Mesenchymal stem cell (in vitro differentiated cells and primary cell): Measurements from ENCODE around the gene NID1.
"Not testable (repeated sequence)": the region's sequence is repeated elsewhere in the genome, so short reads cannot be mapped to it uniquely, and the experiment has no call there.

Experiments used
- DNase-seq: peaks from one replicate; pipeline ENCODE4 v3.0.0-alpha.2; 2013
- H2AFZ ChIP-seq: one replicate; pipeline ENCODE4 v1.6.1; 2013; ENCODE audit warnings: low read depth, mild to moderate bottlenecking, control low read depth, inconsistent platforms, low read length, moderate library complexity
- H2AK5ac ChIP-seq: 2 replicates; pipeline ENCODE4 v1.6.1; 2013; ENCODE audit warnings: low read length, moderate library complexity, mild to moderate bottlenecking, inconsistent platforms; ENCODE audit not compliant: severe bottlenecking
- H2BK120ac ChIP-seq: one replicate; pipeline ENCODE4 v1.6.1; 2013; ENCODE audit warnings: low read depth, mild to moderate bottlenecking, inconsistent platforms, low read length, moderate library complexity
- H2BK12ac ChIP-seq, 2 experiments: one replicate each; pipeline ENCODE4 v1.6.1; 2013; ENCODE audit warnings: inconsistent platforms in 2 of 2, low read length in 2 of 2, mild to moderate bottlenecking in 2 of 2, moderate library complexity in 2 of 2, control low read depth in 1 of 2
- H2BK15ac ChIP-seq: one replicate; pipeline ENCODE4 v1.6.1; 2013; ENCODE audit warnings: mild to moderate bottlenecking, low read depth, inconsistent platforms; ENCODE audit not compliant: poor library complexity, severe bottlenecking
- H2BK5ac ChIP-seq: 2 replicates; pipeline ENCODE4 v1.6.1; 2013; ENCODE audit warnings: low read depth, mild to moderate bottlenecking, low read length, control low read depth, inconsistent platforms; ENCODE audit not compliant: poor library complexity, severe bottlenecking
- H3K14ac ChIP-seq, 2 experiments: one replicate each; pipeline ENCODE4 v1.6.1; 2013; ENCODE audit warnings: inconsistent platforms in 2 of 2, low read length in 2 of 2, control low read depth in 1 of 2, mild to moderate bottlenecking in 1 of 2, moderate library complexity in 1 of 2
- H3K18ac ChIP-seq, 2 experiments: one replicate each; pipeline ENCODE4 v1.6.1; 2013; ENCODE audit warnings: inconsistent platforms in 2 of 2, low read length in 2 of 2, control low read depth in 1 of 2, low read depth in 1 of 2, mild to moderate bottlenecking in 1 of 2
- H3K23ac ChIP-seq, 2 experiments: one replicate each; pipeline ENCODE4 v1.6.1; 2013; ENCODE audit warnings: inconsistent platforms in 2 of 2, low read length in 2 of 2, mild to moderate bottlenecking in 2 of 2, moderate library complexity in 2 of 2, control low read depth in 1 of 2
- H3K27ac ChIP-seq: 2 replicates; pipeline ENCODE4 v1.5.1; 2013; ENCODE audit warnings: mild to moderate bottlenecking, moderate library complexity, low read length, control low read depth, inconsistent platforms; ENCODE audit not compliant: poor library complexity, severe bottlenecking
- H3K27me3 ChIP-seq, 2 experiments: 2 replicates each; pipeline versions ENCODE4 v1.6.1 to v1.7.0; 2013; ENCODE audit warnings: low read length in 2 of 2, mild to moderate bottlenecking in 2 of 2, moderate library complexity in 2 of 2, control low read depth in 1 of 2, inconsistent platforms in 1 of 2; ENCODE audit not compliant: control insufficient read depth in 1 of 2, insufficient read depth in 1 of 2
- H3K36me3 ChIP-seq, 2 experiments: 2 replicates each; pipeline versions ENCODE4 v1.6.1 to v1.7.0; 2013; ENCODE audit warnings: low read length in 2 of 2, control low read depth in 1 of 2, inconsistent platforms in 1 of 2, low read depth in 1 of 2, mild to moderate bottlenecking in 1 of 2; ENCODE audit not compliant: insufficient read depth in 2 of 2, control insufficient read depth in 1 of 2
- H3K4ac ChIP-seq, 2 experiments: one replicate each; pipeline ENCODE4 v1.6.1; 2013; ENCODE audit warnings: inconsistent platforms in 2 of 2, low read length in 2 of 2, mild to moderate bottlenecking in 2 of 2, moderate library complexity in 2 of 2, control low read depth in 1 of 2, low read depth in 1 of 2
- H3K4me1 ChIP-seq: 2 replicates; pipeline ENCODE4 v1.6.1; 2013; ENCODE audit warnings: low read depth, low read length, control low read depth; ENCODE audit not compliant: control insufficient read depth, insufficient read depth
- H3K4me2 ChIP-seq: 2 replicates; pipeline ENCODE4 v1.6.1; 2013; ENCODE audit warnings: low read length, mild to moderate bottlenecking, inconsistent platforms; ENCODE audit not compliant: poor library complexity, severe bottlenecking
- H3K4me3 ChIP-seq, 2 experiments: 2 replicates each; pipeline versions ENCODE4 v1.5.1 to v1.7.0; 2013; ENCODE audit warnings: low read length in 2 of 2, mild to moderate bottlenecking in 2 of 2, control low read depth in 1 of 2, low read depth in 1 of 2; ENCODE audit not compliant: insufficient read depth in 1 of 2
- H3K79me1 ChIP-seq: replicated peaks from 2 replicates; pipeline ENCODE4 v1.6.1; 2013; ENCODE audit warnings: mild to moderate bottlenecking, control low read depth, low read length, inconsistent platforms; ENCODE audit not compliant: poor library complexity, severe bottlenecking
- H3K9ac ChIP-seq: 2 replicates; pipeline ENCODE4 v1.7.0; 2013; ENCODE audit warnings: mild to moderate bottlenecking, low read length, moderate library complexity
- H3K9me3 ChIP-seq: 2 replicates; pipeline ENCODE4 v1.7.0; 2013; ENCODE audit warnings: mild to moderate bottlenecking, low read length; ENCODE audit not compliant: control insufficient read depth
- H4K8ac ChIP-seq: one replicate; pipeline ENCODE4 v1.6.1; 2013; ENCODE audit warnings: inconsistent platforms, mild to moderate bottlenecking, low read length, moderate library complexity
- H4K91ac ChIP-seq: one replicate; pipeline ENCODE4 v1.6.1; 2013; ENCODE audit warnings: mild to moderate bottlenecking, low read length, inconsistent platforms
- WGBS: methylation state at CpG from one replicate; pipeline ENCODE4 v1.1.7; 2013; ENCODE audit warnings: mixed read lengths; 5-methylcytosine and 5-hydroxymethylcytosine counted together

Gene NID1

GRCh38 chr1:236096660-236097482, 32.0 kb upstream of the NID1 start:
- H3K4ac ChIP-seq, H3K18ac ChIP-seq, H2BK15ac ChIP-seq, H3K36me3 ChIP-seq, H2AK5ac ChIP-seq, H3K4me2 ChIP-seq, H2BK5ac ChIP-seq, H3K4me1 ChIP-seq, H4K91ac ChIP-seq, H3K14ac ChIP-seq, H3K79me1 ChIP-seq, H2BK120ac ChIP-seq, H4K8ac ChIP-seq, H2AFZ ChIP-seq, H3K27ac ChIP-seq, H3K9ac ChIP-seq: not testable (repeated sequence)
- Histone ChIP-seq H3K9me3 (peaks cover 13% of the 10 kb centered on the region), H2BK12ac (peak overlapping the region in 1 of 2 experiments; percentile 2), H3K23ac (peak overlapping the region in 1 of 2 experiments; percentile 1), H3K4me3 (peak overlapping the region in 1 of 2 experiments; percentile 12), H3K27me3 (peaks cover 9 to 21% of the 10 kb centered on the region in 2 experiments)
- DNase-seq = peak; percentile 91
- 62% methylated on average over 12 of the region's 15 CpGs for WGBS

- Histone ChIP-seq H2BK15ac (peak overlapping the region; percentile 4), H3K79me1 (no peaks in the 10 kb centered on the region), H3K9me3 (peaks cover 13% of the 10 kb centered on the region), H3K4me1 (no peaks in the 10 kb centered on the region), H2BK5ac (no peak overlapping the region), H3K4ac (no peak overlapping the region), H3K27me3 (peaks cover 9 to 13% of the 10 kb centered on the region in 2 experiments), H3K4me2 (no peak overlapping the region), H2AFZ (no peak overlapping the region), H2BK120ac (peak overlapping the region; percentile 64), H3K9ac (no peak overlapping the region), H2BK12ac (no peak overlapping the region), H3K14ac (peak overlapping the region in 1 of 2 experiments; percentile 27), H3K36me3 (no peaks in the 10 kb centered on the region), H3K18ac (peak overlapping the region; percentile 37 to 56), H4K8ac (no peak overlapping the region), H2AK5ac (no peak overlapping the region), H3K27ac (no peak overlapping the region), H4K91ac (no peak overlapping the region), H3K4me3 (no peak overlapping the region), H3K23ac (no peak overlapping the region)
- DNase-seq = peak; percentile 34
- 80% methylated on average over 1 of the region's 3 CpGs for WGBS
Observed at GRCh38 chr1:236095705-236096520, 31.0 kb upstream of the NID1 start.

DNA sequence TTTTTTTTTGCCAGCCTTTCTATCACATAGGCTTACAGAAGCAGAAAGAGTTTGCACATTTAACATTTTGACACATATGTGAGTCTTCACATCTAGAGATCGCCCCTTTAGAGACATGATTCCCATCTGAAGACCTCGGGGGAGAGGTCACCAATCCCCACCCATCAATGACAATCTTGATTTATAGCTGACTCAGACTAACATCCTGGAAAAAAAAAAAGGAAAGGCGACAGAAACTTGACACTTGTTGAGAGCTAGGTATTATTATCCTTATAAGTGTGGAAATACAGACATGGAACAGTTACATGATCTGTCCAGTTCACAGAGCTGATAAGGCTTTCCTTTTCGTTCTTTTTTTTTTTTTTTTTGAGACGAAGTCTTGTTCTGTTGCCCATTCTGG, 28.0 kb upstream of the NID1 start:
- no peak overlapping the region for H3K4me3 ChIP-seq
- H2BK120ac ChIP-seq = no peak overlapping the region
- no peak overlapping the region for H4K8ac ChIP-seq
- WGBS = 65% methylated on average over 5 of the region's 5 CpGs
- H3K27ac ChIP-seq = no peak overlapping the region
- H3K27me3 ChIP-seq = no peaks in the 10 kb centered on the region
- H2BK15ac ChIP-seq = no peak overlapping the region
- no peak overlapping the region for H2BK12ac ChIP-seq
- H3K9me3 ChIP-seq = peaks cover 13% of the 10 kb centered on the region
- H3K4me1 ChIP-seq = no peaks in the 10 kb centered on the region
- no peak overlapping the region for H3K9ac ChIP-seq
- H3K23ac ChIP-seq = no peak overlapping the region
- no peak overlapping the region for H3K4ac ChIP-seq
- no peak overlapping the region for H2BK5ac ChIP-seq
- H3K14ac ChIP-seq = no peak overlapping the region
- no peak overlapping the region for H3K18ac ChIP-seq
- H2AK5ac ChIP-seq = no peak overlapping the region
- no peaks in the 10 kb centered on the region for H3K36me3 ChIP-seq
- H3K79me1 ChIP-seq = no peaks in the 10 kb centered on the region
- no peak for DNase-seq
- no peak overlapping the region for H3K4me2 ChIP-seq
- no peak overlapping the region for H4K91ac ChIP-seq
- no peak overlapping the region for H2AFZ ChIP-seq

DNA sequence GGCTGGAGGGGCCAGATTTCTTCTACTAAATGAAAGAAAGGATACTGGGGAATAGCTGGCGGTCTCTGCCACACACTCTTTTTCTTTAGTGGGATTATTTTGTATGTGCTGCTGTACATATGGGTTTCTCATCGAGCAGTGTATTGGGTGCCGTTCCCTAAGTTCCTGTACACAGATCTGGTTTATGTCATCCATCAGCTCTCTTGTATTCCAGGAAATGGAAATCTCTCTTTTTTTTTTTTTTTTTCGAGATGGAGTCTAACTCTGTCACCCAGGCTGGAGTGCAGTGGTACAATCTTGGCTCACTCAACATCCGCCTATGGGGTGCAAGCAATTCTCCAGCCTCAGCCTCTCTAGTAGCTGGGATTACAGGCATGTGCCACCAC, 27.0 kb upstream of the NID1 start:
- Histone ChIP-seq H2BK5ac (no peak overlapping the region), H3K27me3 (no peaks in the 10 kb centered on the region), H3K18ac (peak overlapping the region; percentile 65 to 93), H3K14ac (no peak overlapping the region), H3K36me3 (no peaks in the 10 kb centered on the region), H3K9me3 (peaks cover 9% of the 10 kb centered on the region), H3K23ac (no peak overlapping the region), H4K8ac (peak overlapping the region; percentile 62), H3K4me2 (no peak overlapping the region), H2BK15ac (no peak overlapping the region), H2BK12ac (peak overlapping the region; percentile 29 to 92), H3K4me1 (no peaks in the 10 kb centered on the region), H2AK5ac (no peak overlapping the region), H4K91ac (peak overlapping the region; percentile 57), H2AFZ (no peak overlapping the region), H3K79me1 (no peaks in the 10 kb centered on the region), H3K27ac (no peak overlapping the region), H2BK120ac (peak overlapping the region; percentile 89), H3K9ac (no peak overlapping the region), H3K4me3 (no peak overlapping the region), H3K4ac (peak overlapping the region in 1 of 2 experiments; percentile 90)
- peak; percentile 68 for DNase-seq
- WGBS = 43% methylated on average over 5 of the region's 5 CpGs
